PC-9 (cell line): ENCODE results near the gene DCHS1. TPM values are rescaled to one million over a fixed set of nuclear protein-coding genes. Genes with fewer than 3 reads are reported as not detected.
A peak's percentile ranks its signal among the peaks of the same experiment; 100 is the strongest.

Source experiments
- BruUV-seq: library from RNA; stranded (reverse); fragments of 400-500 nt; replicated peaks from 2 replicates; lab custom pipeline; 2021; lab: Mats Ljungman, UMichigan
- CTCF ChIA-PET: fragments of 300-600 bp; sonication (Branson Sonifier 250); formaldehyde crosslinking; loops from one replicate; lab custom pipeline; 2022; ENCODE audit warnings: antibody characterized with exemption; lab: Charles Lee
- POLR2A ChIA-PET: fragments of 300-600 bp; sonication (Branson Sonifier 250); formaldehyde crosslinking; loops from one replicate; lab custom pipeline; 2022; ENCODE audit warnings: antibody characterized with exemption; ENCODE audit not compliant: unreplicated experiment; lab: Charles Lee
- DNase-seq, 2 experiments: peaks; one replicate each; pipeline versions ENCODE4 v3.0.0 to v3.0.0-alpha.2; 2015 to 2022; ENCODE audit warnings: mixed read lengths in 1 of 2
- H2AFZ ChIP-seq: fragments of 200-600 bp; sonication (generic); 2 replicates; pipeline ENCODE4 v1.8.1; 2017; ENCODE audit warnings: antibody characterized with exemption
- H3F3A ChIP-seq: fragments of 200-600 bp; sonication (generic); 2 replicates; pipeline ENCODE4 v1.8.1; 2017; ENCODE audit warnings: antibody characterized with exemption, mild to moderate bottlenecking, low read depth; ENCODE audit not compliant: insufficient read depth
- H3K27ac ChIP-seq: fragments of 200-600 bp; sonication (generic); 2 replicates; pipeline ENCODE4 v1.6.1; 2016; ENCODE audit warnings: mixed run types
- H3K27me3 ChIP-seq: fragments of 200-600 bp; sonication (generic); 2 replicates; pipeline ENCODE4 v1.6.1; 2016; ENCODE audit warnings: low read depth, mixed run types; ENCODE audit not compliant: insufficient read depth
- H3K36me3 ChIP-seq: fragments of 200-600 bp; sonication (generic); 2 replicates; pipeline ENCODE4 v1.6.1; 2016; ENCODE audit warnings: low read depth, mixed run types
- H3K4me1 ChIP-seq: fragments of 200-600 bp; sonication (generic); replicated peaks from 2 replicates; pipeline ENCODE4 v1.6.1; 2016; ENCODE audit warnings: mixed run types; ENCODE audit not compliant: insufficient read depth
- H3K4me2 ChIP-seq: fragments of 200-600 bp; sonication (generic); 2 replicates; pipeline ENCODE4 v1.6.1; 2017; ENCODE audit warnings: mixed run types
- H3K4me3 ChIP-seq: fragments of 200-600 bp; sonication (generic); 2 replicates; pipeline ENCODE4 v1.6.1; 2016; ENCODE audit warnings: mixed run types
- H3K79me2 ChIP-seq: fragments of 200-600 bp; sonication (generic); 2 replicates; pipeline ENCODE4 v1.6.1; 2017; ENCODE audit warnings: low read depth, mixed run types
- H3K9me2 ChIP-seq: fragments of 200-600 bp; sonication (generic); 2 replicates; pipeline ENCODE4 v1.8.1; 2017; ENCODE audit warnings: mild to moderate bottlenecking; ENCODE audit not compliant: insufficient read depth
- H3K9me3 ChIP-seq: fragments of 200-600 bp; sonication (generic); 2 replicates; pipeline ENCODE4 v1.8.1; 2016; ENCODE audit warnings: low read depth; ENCODE audit not compliant: insufficient read depth
- H4K20me1 ChIP-seq: fragments of 200-600 bp; sonication (generic); 2 replicates; pipeline ENCODE4 v1.8.1; 2017; ENCODE audit not compliant: insufficient read depth
- CTCF ChIP-seq: fragments of 200-600 bp; sonication (generic); conservative IDR thresholded peaks from 2 replicates; pipeline ENCODE4 v1.6.1; 2017; ENCODE audit warnings: mixed run types, antibody characterized with exemption, mild to moderate bottlenecking, moderate library complexity
- EZH2 ChIP-seq: fragments of 200-600 bp; sonication (generic); IDR thresholded peaks from 2 replicates; pipeline ENCODE4 v1.8.0; 2017; ENCODE audit warnings: antibody characterized with exemption, low read depth
- intact Hi-C: fragments of 100-400 bp; cut with micrococcal nuclease; formaldehyde crosslinking; loops from one replicate; pipeline ENCODE4 v1.10.0; 2022; ENCODE audit not compliant: unreplicated experiment
- total RNA-seq: library from RNA; stranded (reverse); gene quantifications from 2 replicates; pipeline ENCODE4 v1.2.3, GENCODE V29; 2021

Gene DCHS1
- total RNA-seq, 1 experiment from 2014 or later, result 0.22 TPM

GRCh38 chr11:6606471-6607189 lies 49.0 kb downstream of the DCHS1 start:
- DNase-seq, result peak; percentile 69 to 78
- POLR2A ChIA-PET, result interaction anchor here (0.7 kb wide), 2 partner anchors 88 to 126 kb away, joined by 3 to 4 read pairs; partner anchors contain the start of gene ARFIP2
- H2AFZ ChIP-seq, result no peak overlapping the region
- CTCF ChIA-PET, result no interaction called here
- BruUV-seq, result no TSS peak
- no peaks in the 10 kb centered on the region for H3K9me3 ChIP-seq
- H3K27ac ChIP-seq, result peak overlapping the region; percentile 50
- TF ChIP-seq CTCF, result no peak
- TF ChIP-seq EZH2, result no peak
- no peaks in the 10 kb centered on the region for H4K20me1 ChIP-seq
- peaks cover 16% of the 10 kb centered on the region for H3F3A ChIP-seq
- peak overlapping the region; percentile 64 for H3K4me2 ChIP-seq
- H3K4me1 ChIP-seq, result peaks cover 28% of the 10 kb centered on the region
- no peaks in the 10 kb centered on the region for H3K9me2 ChIP-seq
- intact Hi-C loops, result loop anchor here (10.0 kb wide), 1 partner anchor 132 kb away; the partner anchor contains the start of gene TRIM3
- H3K79me2 ChIP-seq, result peaks cover 53% of the 10 kb centered on the region
- H3K27me3 ChIP-seq, result no peaks in the 10 kb centered on the region
- H3K4me3 ChIP-seq, result no peak overlapping the region
- H3K36me3 ChIP-seq, result peaks cover 4% of the 10 kb centered on the region; the same call in 1 of the 2 replicates

- CTCF ChIA-PET, result interaction anchor here (0.9 kb wide), 1 partner anchor 79 kb away, joined by 4 read pairs; the partner anchor contains the start of gene MRPL17
- DNase-seq, result no peak
- Histone ChIP-seq H3K4me1 (peaks cover 28% of the 10 kb centered on the region), H3K27me3 (no peaks in the 10 kb centered on the region), H3F3A (peaks cover 16% of the 10 kb centered on the region), H4K20me1 (no peaks in the 10 kb centered on the region), H3K9me3 (no peaks in the 10 kb centered on the region), H3K9me2 (no peaks in the 10 kb centered on the region), H2AFZ (no peak overlapping the region), H3K27ac (peak overlapping the region; percentile 51; the same call in 1 of the 2 replicates), H3K79me2 (peaks cover 48% of the 10 kb centered on the region), H3K36me3 (peaks cover 6% of the 10 kb centered on the region; the same call in 1 of the 2 replicates), H3K4me2 (peak overlapping the region; percentile 89), H3K4me3 (peak overlapping the region; percentile 98)
- no peak for TF ChIP-seq CTCF
- no TSS peak for BruUV-seq
- POLR2A ChIA-PET, result interaction anchor here (0.6 to 1.0 kb wide), 3 partner anchors 8 to 78 kb away, joined by 3 to 8 read pairs (median 4); partner anchors contain the start of gene MRPL17
- intact Hi-C loops, result loop anchor here (2.0 to 10.0 kb wide), 3 partner anchors 78 to 212 kb away; partner anchors contain the start of genes MRPL17, SMPD1 and TRIM3
These were observed 50.8 kb downstream of the DCHS1 start for GRCh38 chr11:6604790-6605189.

- peak in 1 of 2 experiments; percentile 24 for DNase-seq
- peaks cover 10% of the 10 kb centered on the region; the same call in 1 of the 2 replicates for H3K36me3 ChIP-seq
- ChIA-PET POLR2A (interaction anchor here (0.6 to 1.0 kb wide), 3 partner anchors 9 to 79 kb away, joined by 3 to 8 read pairs (median 4); partner anchors contain the start of gene MRPL17), CTCF (interaction anchor here (0.9 kb wide), 1 partner anchor 79 kb away, joined by 4 read pairs; the partner anchor contains the start of gene MRPL17)
- H3K9me2 ChIP-seq, result no peaks in the 10 kb centered on the region
- H3K4me2 ChIP-seq, result peak overlapping the region; percentile 89
- H2AFZ ChIP-seq, result peak overlapping the region; percentile 88
- no peaks in the 10 kb centered on the region for H3K27me3 ChIP-seq
- peaks cover 28% of the 10 kb centered on the region for H3K4me1 ChIP-seq
- H3K79me2 ChIP-seq, result peaks cover 48% of the 10 kb centered on the region
- no peak for TF ChIP-seq CTCF
- TF ChIP-seq EZH2, result no peak
- H3K27ac ChIP-seq, result peak overlapping the region; percentile 51
- intact Hi-C loops, result loop anchor here (2.0 to 10.0 kb wide), 3 partner anchors 79 to 212 kb away; partner anchors contain the start of genes MRPL17, SMPD1 and TRIM3
- peak overlapping the region; percentile 98 for H3K4me3 ChIP-seq
- H3F3A ChIP-seq, result peaks cover 16% of the 10 kb centered on the region
- TSS peak; percentile 62 for BruUV-seq
- no peaks in the 10 kb centered on the region for H3K9me3 ChIP-seq
- no peaks in the 10 kb centered on the region for H4K20me1 ChIP-seq
These were observed 51.5 kb downstream of the DCHS1 start for GRCh38 chr11:6604081-6604626.
